GM18873 (cell line): ENCODE measurements around the gene FAM72B.
"Not testable (repeated sequence)": the region's sequence is repeated elsewhere in the genome, so short reads cannot be mapped to it uniquely, and the experiment has no call there.

ENCODE experiments used
- ATAC-seq: cut with Tn5 transposase; IDR thresholded peaks from one replicate; pipeline ENCODE4 v1.9.1; 2021; ENCODE audit warnings: mild to moderate bottlenecking, moderate library complexity, moderate number of reproducible peaks; ENCODE audit not compliant: unreplicated experiment, low FRiP score

Gene FAM72B

GRCh38 chr1:121156958-121157603 is 27.1 kb downstream of the FAM72B start:
- not testable (repeated sequence) for ATAC-seq

- ATAC-seq, result not testable (repeated sequence)
Observed at GRCh38 chr1:121155671-121156358, 28.3 kb downstream of the FAM72B start.

DNA sequence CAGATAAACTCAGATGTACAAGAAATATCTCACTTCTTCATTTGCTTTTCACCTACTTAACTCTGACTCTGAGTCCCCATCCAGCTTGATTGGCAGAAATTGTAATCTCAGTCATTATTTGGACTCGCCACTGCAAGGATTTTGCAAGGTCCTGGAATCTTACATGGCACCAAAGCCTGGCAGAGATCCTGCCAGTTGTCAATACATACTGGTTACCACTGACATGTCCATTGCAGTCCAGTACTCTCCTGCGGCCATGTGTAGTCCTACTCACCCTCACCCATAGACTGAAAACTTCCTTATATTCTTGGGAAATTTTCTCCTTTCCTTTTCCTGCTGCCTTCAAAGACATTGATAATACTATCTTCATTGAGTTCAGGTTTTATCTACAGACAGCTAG is 29.3 kb downstream of the FAM72B start:
- ATAC-seq, result not testable (repeated sequence)

- ATAC-seq, result not testable (repeated sequence)
Observed at GRCh38 chr1:121152788-121153187, 31.4 kb downstream of the FAM72B start.

- not testable (repeated sequence) for ATAC-seq
Observed at GRCh38 chr1:121151294-121151693, 32.8 kb downstream of the FAM72B start.

- ATAC-seq, result not testable (repeated sequence)
Observed at GRCh38 chr1:121148489-121149190, 35.5 kb downstream of the FAM72B start.

GRCh38 chr1:121140393-121140792 is 43.7 kb downstream of the FAM72B start:
- ATAC-seq, result not testable (repeated sequence)

DNA sequence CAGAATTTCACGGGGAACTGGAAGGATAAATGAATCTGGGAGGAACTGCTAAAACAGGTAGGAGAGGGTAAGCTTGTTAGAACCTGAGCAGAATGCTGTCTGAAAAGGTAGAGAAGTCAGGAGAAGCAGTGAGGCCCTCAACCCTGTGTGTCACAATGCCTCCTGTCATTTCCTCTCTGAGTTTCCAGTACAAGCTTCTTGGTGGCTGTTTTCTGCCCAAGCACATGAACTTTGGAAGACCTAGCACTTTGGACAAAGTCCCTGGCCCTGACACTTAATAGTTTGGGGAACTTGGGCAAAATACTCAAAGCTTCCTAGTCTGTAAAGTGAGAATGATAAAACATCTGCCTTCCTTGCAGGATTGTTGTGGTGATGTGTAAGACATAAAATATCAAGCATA is 52.6 kb downstream of the FAM72B start:
- not testable (repeated sequence) for ATAC-seq

- ATAC-seq, result not testable (repeated sequence)
Observed at GRCh38 chr1:121118480-121118824, 65.7 kb downstream of the FAM72B start.
